ENCODE data around the gene SEC63.
A peak's percentile ranks its signal among the peaks of the same experiment; 100 is the strongest.

SEC63 gene

GRCh38 chr6:107853230-107853629 lies 104.8 kb downstream of the SEC63 start:
- no peak for DNase-seq

- DNase-seq = no peak
Observed at GRCh38 chr6:107849325-107849724, 108.7 kb downstream of the SEC63 start.

- DNase-seq = peak; percentile 80
Observed at GRCh38 chr6:107847844-107848802, 109.9 kb downstream of the SEC63 start.

- no peak for DNase-seq
Observed at GRCh38 chr6:107846262-107846795, 111.7 kb downstream of the SEC63 start.

- no peak for DNase-seq
Observed at GRCh38 chr6:107845777-107846176, 112.2 kb downstream of the SEC63 start.

GRCh38 chr6:107843400-107843799 lies 114.6 kb downstream of the SEC63 start:
- DNase-seq = no peak

- no peak for DNase-seq
Observed at GRCh38 chr6:107841275-107841670, 116.7 kb downstream of the SEC63 start.

GRCh38 chr6:107840636-107841274 lies 117.3 kb downstream of the SEC63 start:
- no peak for DNase-seq

GRCh38 chr6:107833136-107833535 lies 124.9 kb downstream of the SEC63 start:
- no peak for DNase-seq

GRCh38 chr6:107832151-107833056 lies 125.6 kb downstream of the SEC63 start:
- no peak for DNase-seq

- no peak for DNase-seq
Observed at GRCh38 chr6:107830060-107830459, 127.9 kb downstream of the SEC63 start.

- DNase-seq = no peak
Observed at GRCh38 chr6:107827541-107827940, 130.5 kb downstream of the SEC63 start.

GRCh38 chr6:107823047-107823557 lies 134.9 kb downstream of the SEC63 start:
- no peak for DNase-seq

GRCh38 chr6:107822176-107823046 lies 135.6 kb downstream of the SEC63 start:
- no peak for DNase-seq

GRCh38 chr6:107821591-107821990 lies 136.4 kb downstream of the SEC63 start:
- DNase-seq = no peak

- DNase-seq = no peak
Observed at GRCh38 chr6:107820338-107821261, 137.4 kb downstream of the SEC63 start.

GRCh38 chr6:107819964-107820337 lies 138.1 kb downstream of the SEC63 start:
- no peak for DNase-seq

GRCh38 chr6:107819217-107819616 lies 138.8 kb downstream of the SEC63 start:
- DNase-seq = peak; percentile 26

- no peak for DNase-seq
Observed at GRCh38 chr6:107818272-107818671, 139.7 kb downstream of the SEC63 start.

GRCh38 chr6:107817784-107818183 lies 140.2 kb downstream of the SEC63 start:
- no peak for DNase-seq
